WERI-Rb-1 (cell line): Measurements from ENCODE around the gene PDE7B.

ENCODE experiments used
- DNase-seq: peaks from one replicate; pipeline ENCODE4 v3.0.0-alpha.2; 2020
- H3K27ac ChIP-seq: fragments of 250-450 bp; sonication (Bioruptor Pico); 2 replicates; pipeline ENCODE4 v1.5.1; 2020; ENCODE audit warnings: mild to moderate bottlenecking, moderate library complexity
- H3K27me3 ChIP-seq: fragments of 250-450 bp; sonication (Bioruptor Pico); 2 replicates; pipeline ENCODE4 v1.5.1; 2021; ENCODE audit warnings: mild to moderate bottlenecking, low read depth, moderate library complexity; ENCODE audit not compliant: insufficient read depth, severe bottlenecking
- H3K36me3 ChIP-seq: fragments of 250-450 bp; sonication (Bioruptor Pico); 2 replicates; pipeline ENCODE4 v1.5.1; 2020; ENCODE audit warnings: mild to moderate bottlenecking, moderate library complexity
- H3K4me3 ChIP-seq: 2 replicates; pipeline ENCODE4 v1.5.1; 2011; ENCODE audit warnings: low read depth, mild to moderate bottlenecking, control low read depth, low read length
- H3K9me3 ChIP-seq: fragments of 250-450 bp; sonication (Bioruptor Pico); 2 replicates; pipeline ENCODE4 v1.5.1; 2021; ENCODE audit warnings: mild to moderate bottlenecking, moderate library complexity; ENCODE audit not compliant: severe bottlenecking
- CTCF ChIP-seq: IDR thresholded peaks from 2 replicates; pipeline ENCODE4 v1.5.1; 2011; ENCODE audit warnings: low read depth, mild to moderate bottlenecking, control low read depth, inconsistent platforms, low read length

Gene PDE7B

GRCh38 chr6:135852746-135853145, 1.2 kb downstream of the PDE7B start:
- TF ChIP-seq CTCF, result no peak
- Histone ChIP-seq H3K27me3 (no peaks in the 10 kb centered on the region), H3K36me3 (no peaks in the 10 kb centered on the region), H3K27ac (no peak overlapping the region), H3K4me3 (no peak overlapping the region), H3K9me3 (no peaks in the 10 kb centered on the region)
- no peak for DNase-seq

- Histone ChIP-seq H3K9me3 (no peaks in the 10 kb centered on the region), H3K27ac (no peak overlapping the region), H3K27me3 (no peaks in the 10 kb centered on the region), H3K36me3 (no peaks in the 10 kb centered on the region), H3K4me3 (no peak overlapping the region)
- no peak for DNase-seq
- TF ChIP-seq CTCF, result no peak
Measured at GRCh38 chr6:135853227-135853626, 1.7 kb downstream of the PDE7B start.

GRCh38 chr6:135853986-135854385, 2.5 kb downstream of the PDE7B start:
- H3K27ac ChIP-seq, result no peak overlapping the region
- H3K36me3 ChIP-seq, result no peaks in the 10 kb centered on the region
- no peak overlapping the region for H3K4me3 ChIP-seq
- no peak for TF ChIP-seq CTCF
- H3K27me3 ChIP-seq, result no peaks in the 10 kb centered on the region
- no peak for DNase-seq
- H3K9me3 ChIP-seq, result no peaks in the 10 kb centered on the region

- no peak overlapping the region for H3K27ac ChIP-seq
- H3K36me3 ChIP-seq, result no peaks in the 10 kb centered on the region
Measured at GRCh38 chr6:135854799-135855198, 3.3 kb downstream of the PDE7B start.

GRCh38 chr6:135858931-135859330, 7.4 kb downstream of the PDE7B start:
- H3K36me3 ChIP-seq, result no peaks in the 10 kb centered on the region
- TF ChIP-seq CTCF, result no peak
- no peaks in the 10 kb centered on the region for H3K9me3 ChIP-seq
- H3K27me3 ChIP-seq, result no peaks in the 10 kb centered on the region
- H3K4me3 ChIP-seq, result no peak overlapping the region
- DNase-seq, result no peak
- H3K27ac ChIP-seq, result no peak overlapping the region

More at GRCh38 chr6:135854799-135855198, 3.3 kb downstream of the PDE7B start:
- DNase-seq, result no peak
- Histone ChIP-seq H3K4me3 (no peak overlapping the region), H3K9me3 (no peaks in the 10 kb centered on the region), H3K27me3 (no peaks in the 10 kb centered on the region)
- no peak for TF ChIP-seq CTCF

- no peak overlapping the region for H3K27ac ChIP-seq
- no peaks in the 10 kb centered on the region for H3K9me3 ChIP-seq
- H3K27me3 ChIP-seq, result no peaks in the 10 kb centered on the region
- DNase-seq, result no peak
- no peak for TF ChIP-seq CTCF
- no peak overlapping the region for H3K4me3 ChIP-seq
- no peaks in the 10 kb centered on the region for H3K36me3 ChIP-seq
Measured at GRCh38 chr6:135860361-135860760, 8.9 kb downstream of the PDE7B start.
